ENCODE measurements around the gene CHP1.
"Not testable (repeated sequence)": the region's sequence is repeated elsewhere in the genome, so short reads cannot be mapped to it uniquely, and the experiment has no call there.

Gene CHP1

GRCh38 chr15:41230650-41231421, at the start of gene CHP1, which contains the start of gene EXD1:
Gene CHP1 (plus strand): TSS chr15:41231268. CDS start chr15:41231383, 115 bp downstream.
Gene EXD1 (minus strand): TSS chr15:41230757. CDS start chr15:41226575, 4,182 bp downstream.
- DNase-seq, result peak; percentile 94

GRCh38 chr15:41182266-41182665, 48.8 kb upstream of the CHP1 start:
- no peak for DNase-seq

GRCh38 chr15:41183581-41183980, 47.5 kb upstream of the CHP1 start:
- no peak for DNase-seq

- DNase-seq, result no peak
These were observed 36.6 kb upstream of the CHP1 start for GRCh38 chr15:41194444-41194843.

- DNase-seq, result no peak
These were observed 31.6 kb upstream of the CHP1 start for GRCh38 chr15:41199470-41199869.

DNA sequence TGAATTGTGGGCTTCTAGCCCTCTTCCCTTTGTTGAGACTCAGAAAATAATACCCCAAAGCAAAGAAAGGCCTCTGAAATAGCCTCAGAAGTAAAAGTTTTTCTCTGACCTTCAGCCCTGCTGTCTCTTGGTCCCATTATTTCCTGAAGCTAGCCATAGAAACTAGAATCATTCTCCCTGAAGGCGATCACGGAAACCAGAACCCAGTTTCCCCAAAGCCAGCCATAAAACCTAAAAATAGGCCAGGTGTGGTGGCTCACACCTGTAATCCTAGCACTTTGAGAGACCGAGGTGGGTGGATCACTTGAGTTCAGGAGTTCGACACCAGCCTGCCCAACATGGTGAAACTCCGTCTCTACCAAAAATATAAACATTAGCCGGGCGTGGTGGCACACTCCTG, 27.7 kb upstream of the CHP1 start:
- no peak for DNase-seq

- DNase-seq, result no peak
These were observed 25.8 kb upstream of the CHP1 start for GRCh38 chr15:41205315-41205714.

DNA sequence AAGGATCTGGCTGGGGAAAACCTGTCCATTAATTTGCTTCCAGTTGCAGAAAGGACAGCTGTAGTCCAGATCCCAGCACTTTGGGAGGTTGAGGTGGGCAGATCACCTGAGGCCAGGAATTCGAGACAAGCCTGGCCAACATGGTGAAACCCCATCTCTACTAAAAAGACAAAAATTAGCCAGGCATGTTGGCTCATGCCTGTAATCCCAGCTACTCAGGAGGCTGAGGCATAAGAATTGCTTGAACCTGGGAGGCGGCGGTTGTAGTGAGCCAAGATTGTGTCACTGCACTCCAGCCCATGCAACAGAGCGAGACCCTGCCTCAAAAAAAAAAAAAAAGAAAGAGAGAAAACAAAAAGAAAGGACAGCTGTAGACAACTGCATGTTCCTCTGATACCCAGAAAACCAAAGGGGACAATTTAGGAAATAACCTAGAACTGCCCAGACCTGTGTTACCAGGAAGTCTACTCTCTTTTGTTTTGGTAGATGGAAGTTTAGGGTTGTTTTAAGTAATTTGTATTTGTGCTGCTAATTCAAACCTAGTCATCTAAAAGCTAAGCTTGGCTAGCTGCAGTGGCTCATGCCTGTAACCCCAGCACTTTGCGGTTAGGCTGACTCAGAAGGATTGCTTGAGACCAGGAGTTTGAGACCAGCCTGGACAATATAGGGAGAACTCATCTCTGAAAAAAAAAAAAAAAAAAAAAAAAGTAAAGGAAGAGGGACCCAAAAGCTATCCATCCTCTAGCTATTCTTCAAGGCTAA, 23.2 kb upstream of the CHP1 start:
- DNase-seq, result no peak

- no peak for DNase-seq
These were observed 15.4 kb upstream of the CHP1 start for GRCh38 chr15:41215708-41216107.

- no peak for DNase-seq
These were observed 12.2 kb upstream of the CHP1 start for GRCh38 chr15:41218851-41219250.

- DNase-seq, result no peak
These were observed 11.7 kb upstream of the CHP1 start for GRCh38 chr15:41219381-41219780.

DNA sequence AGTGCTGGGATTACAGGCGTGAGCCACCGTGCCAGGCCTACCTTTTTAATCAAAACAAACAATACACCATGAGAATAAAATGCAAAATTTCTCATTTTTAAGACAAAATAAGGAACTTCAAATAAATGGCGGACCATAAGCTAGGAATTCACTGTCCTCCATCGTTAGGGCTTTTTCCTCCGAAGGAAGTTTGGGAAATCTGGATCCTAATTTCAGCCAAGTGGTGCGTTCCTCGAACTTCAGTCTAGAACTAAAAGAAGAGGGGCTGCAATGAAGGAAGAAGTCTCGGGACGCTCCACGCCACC, 771 bp upstream of the CHP1 start:
- no peak for DNase-seq

DNA sequence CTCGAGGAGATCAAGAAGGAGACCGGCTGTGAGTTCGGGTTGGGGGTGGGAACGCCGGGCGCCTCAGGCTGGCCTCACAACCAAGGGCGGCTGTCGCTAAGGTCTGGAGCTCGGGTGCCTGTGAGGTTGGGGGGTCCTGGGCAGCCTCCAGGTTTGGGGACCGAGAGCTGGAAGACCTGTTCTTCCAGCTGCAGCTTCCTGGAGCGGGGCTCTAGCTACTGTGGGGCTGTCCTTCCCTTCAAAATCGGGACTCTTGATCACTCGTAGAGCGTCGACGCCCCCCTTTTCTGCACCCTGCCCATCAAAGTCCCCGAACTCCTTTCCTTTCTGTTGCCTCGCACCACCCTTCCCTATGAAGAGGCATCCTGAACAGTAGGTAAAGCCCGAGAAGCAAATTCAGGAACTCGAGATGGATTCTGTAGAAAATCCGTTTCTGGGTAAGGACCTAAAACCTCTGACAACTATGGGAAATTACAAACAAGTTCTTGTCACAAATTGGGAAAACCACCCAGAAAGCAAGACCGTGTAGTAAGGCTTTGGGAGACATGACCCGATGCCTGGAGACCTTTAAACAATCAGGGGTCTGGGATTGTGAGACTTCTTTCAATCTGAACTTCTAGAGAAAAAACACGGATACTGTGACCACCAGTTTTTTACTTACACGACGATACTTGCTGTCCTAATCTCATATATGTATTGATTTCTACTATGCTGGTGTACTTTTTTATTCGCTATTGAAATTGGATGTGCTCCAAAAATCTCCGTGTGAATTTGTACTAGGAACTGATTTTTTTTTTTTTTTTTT, 556 bp downstream of the CHP1 start:
- no peak for DNase-seq

- no peak for DNase-seq
These were observed 2.3 kb downstream of the CHP1 start for GRCh38 chr15:41233367-41233771.

GRCh38 chr15:41235228-41235627, 4.2 kb downstream of the CHP1 start:
- not testable (repeated sequence) for DNase-seq

- no peak for DNase-seq
These were observed 4.9 kb downstream of the CHP1 start for GRCh38 chr15:41235929-41236328.

DNA sequence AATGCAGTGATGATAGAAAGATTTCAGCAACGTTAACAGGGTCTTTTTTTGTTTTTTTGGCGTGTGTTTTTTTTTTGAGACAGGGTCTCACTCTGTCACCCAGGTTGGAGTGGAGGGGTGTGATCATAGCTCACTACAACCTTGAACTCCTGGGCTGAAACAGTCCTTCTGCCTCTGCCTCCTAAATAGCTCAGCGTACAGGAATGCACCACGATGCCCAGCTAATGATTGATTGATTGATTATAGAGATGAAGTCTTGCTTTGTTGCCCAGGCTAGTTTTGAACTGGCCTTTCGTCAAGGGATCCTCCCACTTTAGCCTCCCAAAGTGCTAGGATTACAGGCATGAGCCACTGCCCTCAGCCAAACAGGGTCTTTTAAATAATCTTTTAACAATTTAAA, 7.0 kb downstream of the CHP1 start:
- no peak for DNase-seq

GRCh38 chr15:41241221-41241964, 10.3 kb downstream of the CHP1 start:
- no peak for DNase-seq

DNA sequence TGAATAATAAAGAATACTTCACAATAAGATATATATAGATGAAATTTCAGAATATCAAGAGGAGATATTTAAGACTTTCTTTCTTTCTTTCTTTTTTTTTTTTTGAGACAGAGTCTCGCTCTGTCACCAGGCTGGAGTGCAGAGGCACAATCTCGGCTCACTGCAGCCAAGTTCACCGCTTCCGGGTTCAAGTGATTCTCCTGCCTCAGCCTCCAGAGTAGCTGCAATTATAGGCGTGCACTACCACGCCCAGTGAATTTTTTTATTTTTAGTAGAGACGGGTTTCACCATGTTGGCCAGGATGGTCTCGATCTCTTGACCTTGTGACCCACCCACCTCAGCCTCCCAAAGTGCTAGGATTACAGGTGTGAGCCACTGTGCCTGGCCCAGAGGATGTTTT, 19.7 kb downstream of the CHP1 start:
- DNase-seq, result not testable (repeated sequence)

- no peak for DNase-seq
These were observed 20.3 kb downstream of the CHP1 start for GRCh38 chr15:41251411-41251810.

GRCh38 chr15:41254560-41254959, 23.5 kb downstream of the CHP1 start:
- DNase-seq, result no peak

- no peak for DNase-seq
These were observed 25.0 kb downstream of the CHP1 start for GRCh38 chr15:41256103-41256502.

- DNase-seq, result no peak
These were observed 25.5 kb downstream of the CHP1 start for GRCh38 chr15:41256577-41257038.

Measured in NCI-H1048 (cell line).